ENCODE data around the gene ANKRD11. TPM values are rescaled to one million over a fixed set of nuclear protein-coding genes. Genes with fewer than 3 reads are reported as not detected.
"Not testable (repeated sequence)": the region's sequence is repeated elsewhere in the genome, so short reads cannot be mapped to it uniquely, and the experiment has no call there.

Gene ANKRD11
- total and polyA plus RNA-seq, 8 donors = 90.7 to 123 (median 98.4) TPM

- no peak overlapping the region for H3K27ac ChIP-seq
- intact Hi-C loops (cut with DNase I) = no loop called here
- no peak for TF ChIP-seq CTCF (IDR thresholded peaks at IDR 0.05)
- H3K4me3 ChIP-seq = no peak overlapping the region
- no peak for ATAC-seq
- peak in 1 of 4 donors; percentile 70 for DNase-seq
- no peaks in the 10 kb centered on the region for H3K27me3 ChIP-seq
- peaks cover 0 to 48% of the 10 kb centered on the region in 2 donors for H3K36me3 ChIP-seq
- H3K4me1 ChIP-seq = peaks cover 6 to 53% of the 10 kb centered on the region in 2 donors
- H3K9me3 ChIP-seq = no peaks in the 10 kb centered on the region
These were observed 185.2 kb downstream of the ANKRD11 start for GRCh38 chr16:89304941-89305705.

- intact Hi-C loops (cut with DNase I) = no loop called here
- H3K9me3 ChIP-seq = no peaks in the 10 kb centered on the region
- no peak overlapping the region for H3K4me3 ChIP-seq
- TF ChIP-seq CTCF (IDR thresholded peaks at IDR 0.05) = no peak
- DNase-seq = peak in 1 of 4 donors; percentile 31
- H3K27me3 ChIP-seq = no peaks in the 10 kb centered on the region
- H3K4me1 ChIP-seq = peaks cover 6 to 49% of the 10 kb centered on the region in 2 donors
- peaks cover 0 to 41% of the 10 kb centered on the region in 2 donors for H3K36me3 ChIP-seq
- no peak for ATAC-seq
- H3K27ac ChIP-seq = no peak overlapping the region
These were observed 186.0 kb downstream of the ANKRD11 start for GRCh38 chr16:89304181-89304851.

GRCh38 chr16:89303617-89304016, 186.7 kb downstream of the ANKRD11 start:
- Histone ChIP-seq H3K36me3 (peaks cover 0 to 46% of the 10 kb centered on the region in 2 donors), H3K9me3 (no peaks in the 10 kb centered on the region), H3K27ac (no peak overlapping the region), H3K4me3 (no peak overlapping the region), H3K4me1 (peaks cover 6 to 48% of the 10 kb centered on the region in 2 donors), H3K27me3 (no peaks in the 10 kb centered on the region)
- DNase-seq (peak in 1 of 4 donors; percentile 34), ATAC-seq (no peak)
- no peak for TF ChIP-seq CTCF (IDR thresholded peaks at IDR 0.05)
- intact Hi-C loops (cut with DNase I) = no loop called here

- Histone ChIP-seq H3K27ac (peak overlapping the region; percentile 51 to 67), H3K9me3 (no peaks in the 10 kb centered on the region), H3K4me3 (no peak overlapping the region), H3K36me3 (peaks cover 0 to 63% of the 10 kb centered on the region in 2 donors), H3K4me1 (peaks cover 6 to 64% of the 10 kb centered on the region in 2 donors), H3K27me3 (no peaks in the 10 kb centered on the region)
- intact Hi-C loops (cut with DNase I) = no loop called here
- ATAC-seq = no peak
- no peak for DNase-seq
- no peak for TF ChIP-seq CTCF (IDR thresholded peaks at IDR 0.05)
These were observed 189.4 kb downstream of the ANKRD11 start for GRCh38 chr16:89300976-89301360.

- Histone ChIP-seq H3K27ac (peak overlapping the region; percentile 51 to 67), H3K27me3 (no peaks in the 10 kb centered on the region), H3K36me3 (peaks cover 0 to 63% of the 10 kb centered on the region in 2 donors), H3K4me3 (no peak overlapping the region), H3K9me3 (no peaks in the 10 kb centered on the region), H3K4me1 (peaks cover 6 to 67% of the 10 kb centered on the region in 2 donors)
- DNase-seq (peak in 1 of 4 donors; percentile 73), ATAC-seq (peak; percentile 63)
- TF ChIP-seq CTCF (IDR thresholded peaks at IDR 0.05) = no peak
- intact Hi-C loops (cut with DNase I) = no loop called here
These were observed 189.9 kb downstream of the ANKRD11 start for GRCh38 chr16:89300311-89300975.

GRCh38 chr16:89299357-89300111, 190.8 kb downstream of the ANKRD11 start:
- H3K9me3 ChIP-seq; H3K27me3 ChIP-seq; ATAC-seq; intact Hi-C loops (cut with DNase I); DNase-seq; H3K4me3 ChIP-seq; H3K27ac ChIP-seq: not testable (repeated sequence)
- H3K36me3 ChIP-seq = peaks cover 0 to 55% of the 10 kb centered on the region in 2 donors
- peaks cover 6 to 73% of the 10 kb centered on the region in 2 donors for H3K4me1 ChIP-seq

Measured in left lung (tissue), 10 donors.